Measurements from ENCODE around the gene GNB1.
A peak's percentile ranks its signal among the peaks of the same experiment; 100 is the strongest.
"Not testable (repeated sequence)": the region's sequence is repeated elsewhere in the genome, so short reads cannot be mapped to it uniquely, and the experiment has no call there.

The GNB1 gene

GRCh38 chr1:1891349-1892078, 627 bp upstream of the GNB1 start:
- peak; percentile 58 for DNase-seq (ENCODE audit: low read depth, low spot score)

- DNase-seq (ENCODE audit: low read depth, low spot score): no peak
These were observed 911 bp downstream of the GNB1 start for GRCh38 chr1:1889847-1890505.

GRCh38 chr1:1889090-1889750, 1.7 kb downstream of the GNB1 start:
- no peak for DNase-seq (ENCODE audit: low read depth, low spot score)

- not testable (repeated sequence) for DNase-seq (ENCODE audit: low read depth, low spot score)
These were observed 7.0 kb downstream of the GNB1 start for GRCh38 chr1:1883890-1884289.

- no peak for DNase-seq (ENCODE audit: low read depth, low spot score)
These were observed 7.6 kb downstream of the GNB1 start for GRCh38 chr1:1883092-1883873.

GRCh38 chr1:1881727-1882126, 9.2 kb downstream of the GNB1 start:
- no peak for DNase-seq (ENCODE audit: low read depth, low spot score)

- no peak for DNase-seq (ENCODE audit: low read depth, low spot score)
These were observed 10.1 kb downstream of the GNB1 start for GRCh38 chr1:1880617-1881312.

GRCh38 chr1:1879942-1880341, 10.9 kb downstream of the GNB1 start:
- no peak for DNase-seq (ENCODE audit: low read depth, low spot score)

GRCh38 chr1:1877865-1878436, 12.9 kb downstream of the GNB1 start:
- DNase-seq (ENCODE audit: low read depth, low spot score): no peak

GRCh38 chr1:1876335-1876930, 14.5 kb downstream of the GNB1 start:
- DNase-seq (ENCODE audit: low read depth, low spot score): no peak

GRCh38 chr1:1875932-1876331, 15.0 kb downstream of the GNB1 start:
- no peak for DNase-seq (ENCODE audit: low read depth, low spot score)

- no peak for DNase-seq (ENCODE audit: low read depth, low spot score)
These were observed 16.0 kb downstream of the GNB1 start for GRCh38 chr1:1874901-1875300.

GRCh38 chr1:1873186-1873585, 17.7 kb downstream of the GNB1 start:
- no peak for DNase-seq (ENCODE audit: low read depth, low spot score)

GRCh38 chr1:1872329-1872994, 18.4 kb downstream of the GNB1 start:
- DNase-seq (ENCODE audit: low read depth, low spot score): no peak

GRCh38 chr1:1869469-1869868, 21.4 kb downstream of the GNB1 start:
- no peak for DNase-seq (ENCODE audit: low read depth, low spot score)

GRCh38 chr1:1867164-1867563, 23.7 kb downstream of the GNB1 start:
- no peak for DNase-seq (ENCODE audit: low read depth, low spot score)

GRCh38 chr1:1862905-1863547, 27.9 kb downstream of the GNB1 start:
- DNase-seq (ENCODE audit: low read depth, low spot score): no peak

GRCh38 chr1:1861761-1862310, 29.1 kb downstream of the GNB1 start:
- DNase-seq (ENCODE audit: low read depth, low spot score): not testable (repeated sequence)

GRCh38 chr1:1861339-1861730, 29.6 kb downstream of the GNB1 start:
- DNase-seq (ENCODE audit: low read depth, low spot score): no peak
